Right kidney (tissue), 1 donor: Measurements from ENCODE around the gene BCO1.

Source experiments
- DNase-seq: peaks from one replicate; pipeline ENCODE4 v3.0.0-alpha.2; 2016

BCO1 gene

GRCh38 chr16:81319221-81319912, 80.9 kb downstream of the BCO1 start:
- no peak for DNase-seq

- DNase-seq: no peak
Measured at GRCh38 chr16:81321039-81321438, 82.5 kb downstream of the BCO1 start.

GRCh38 chr16:81321536-81321935, 83.0 kb downstream of the BCO1 start:
- no peak for DNase-seq

GRCh38 chr16:81324808-81325207, 86.3 kb downstream of the BCO1 start:
- no peak for DNase-seq

- DNase-seq: no peak
Measured at GRCh38 chr16:81327011-81327410, 88.5 kb downstream of the BCO1 start.

GRCh38 chr16:81327447-81328196, 89.1 kb downstream of the BCO1 start:
- DNase-seq: no peak

GRCh38 chr16:81329947-81330346, 91.5 kb downstream of the BCO1 start:
- DNase-seq: no peak

GRCh38 chr16:81333356-81333755, 94.9 kb downstream of the BCO1 start:
- DNase-seq: no peak

GRCh38 chr16:81335669-81336068, 97.2 kb downstream of the BCO1 start:
- DNase-seq: no peak

GRCh38 chr16:81337097-81337496, 98.6 kb downstream of the BCO1 start:
- no peak for DNase-seq
